ENCODE measurements around the gene SHF. TPM values are rescaled to one million over a fixed set of nuclear protein-coding genes. Genes with fewer than 3 reads are reported as not detected.

Gene SHF
- total and polyA plus RNA-seq, 2 donors (not counting 1 experiment from before 2014, with no cell fraction given) = 0.85 to 3.3 TPM

DNA sequence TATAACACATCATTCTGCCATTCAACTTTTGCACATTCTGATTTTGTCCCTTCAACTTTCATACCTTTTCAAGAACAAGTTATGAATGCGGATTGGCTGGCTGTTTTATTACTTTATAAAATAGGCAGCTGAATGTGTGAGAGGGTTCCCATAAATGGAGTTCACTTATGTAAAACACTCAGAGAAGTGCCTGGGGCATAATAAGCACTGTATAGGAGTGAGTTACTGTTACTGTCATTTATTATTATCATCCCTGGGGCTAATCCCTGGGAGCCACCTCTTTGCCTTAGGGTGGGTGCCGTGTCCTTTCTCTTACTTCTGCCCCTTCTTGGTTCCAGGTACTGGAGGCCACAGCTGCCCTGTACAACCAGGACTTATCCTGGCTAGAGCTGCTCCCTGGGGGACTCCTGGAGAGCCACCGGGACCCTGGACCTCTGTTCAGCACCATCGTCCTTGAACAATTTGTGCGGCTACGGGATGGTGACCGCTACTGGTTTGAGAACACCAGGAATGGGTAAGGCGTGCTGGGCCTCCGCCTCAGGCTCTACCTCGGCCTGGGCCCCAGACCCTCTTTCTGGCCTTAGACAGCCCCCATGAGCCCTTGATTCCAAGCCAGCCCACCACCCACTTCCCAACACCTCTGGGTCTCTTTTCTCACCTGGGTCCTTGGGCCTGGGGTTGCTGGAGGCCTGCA is 47.1 kb downstream of the SHF start:
- Histone ChIP-seq H3K4me3 (replicated peaks in 1 of 4; ENCODE audit: control extremely low read depth in 1 of 4, insufficient read depth in 1 of 4, low read depth in 3 of 4, low read length in 4 of 4) (no peak overlapping the region), H3K27ac (ENCODE audit: insufficient read depth, low read length) (no peak overlapping the region), H3K9ac (ENCODE audit: insufficient read depth, low read length) (no peak overlapping the region), H3K4me1 (ENCODE audit: control insufficient read depth, extremely low read depth, insufficient read depth, low read length) (no peaks in the 10 kb centered on the region), H4K20me1 (ENCODE audit: control insufficient read depth, extremely low read depth, insufficient read depth, low read length) (no peaks in the 10 kb centered on the region), H3K27me3 (ENCODE audit: control insufficient read depth, insufficient read depth, low read length) (peaks cover 6% of the 10 kb centered on the region), H3K4me2 (ENCODE audit: extremely low read depth, insufficient read depth, low read length) (no peak overlapping the region), H3K79me2 (ENCODE audit: control insufficient read depth, insufficient read depth, low read length) (no peaks in the 10 kb centered on the region), H3K36me3 (ENCODE audit: control insufficient read depth, insufficient read depth, low read length) (no peaks in the 10 kb centered on the region), H3K9me3 (ENCODE audit: control insufficient read depth, insufficient read depth, low read depth, low read length) (no peaks in the 10 kb centered on the region), H2AFZ (ENCODE audit: low read length) (no peak overlapping the region)
- DNase-seq (ENCODE audit: low read depth in 2 of 2) = no peak
- TF ChIP-seq EZH2 (IDR thresholded peaks at IDR 0.05; ENCODE audit: low read length, missing control alignments) = no peak

DNA sequence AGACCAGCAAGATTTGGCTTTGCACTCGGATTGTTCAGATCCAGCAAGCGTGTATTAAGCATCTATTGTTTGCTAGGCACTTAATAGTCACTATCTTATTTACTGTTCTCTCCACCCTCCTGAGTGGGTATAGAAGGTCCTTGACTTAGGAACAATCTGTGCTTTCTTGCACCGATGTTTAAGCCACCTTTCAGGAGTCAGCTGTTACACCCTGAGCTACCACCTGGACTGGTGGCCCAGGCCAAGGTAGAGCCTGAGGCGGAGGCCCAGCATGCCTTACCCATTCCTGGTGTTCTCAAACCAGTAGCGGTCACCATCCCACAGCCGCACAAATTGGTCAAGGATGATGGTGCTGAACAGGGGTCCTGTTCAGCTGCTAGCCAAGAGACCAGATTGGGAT is 48.0 kb downstream of the SHF start:
- Histone ChIP-seq H3K4me1 (ENCODE audit: control insufficient read depth, extremely low read depth, insufficient read depth, low read length) (no peaks in the 10 kb centered on the region), H3K79me2 (ENCODE audit: control insufficient read depth, insufficient read depth, low read length) (no peaks in the 10 kb centered on the region), H3K27ac (ENCODE audit: insufficient read depth, low read length) (no peak overlapping the region), H2AFZ (ENCODE audit: low read length) (no peak overlapping the region), H3K27me3 (ENCODE audit: control insufficient read depth, insufficient read depth, low read length) (peaks cover 12% of the 10 kb centered on the region), H3K36me3 (ENCODE audit: control insufficient read depth, insufficient read depth, low read length) (no peaks in the 10 kb centered on the region), H3K4me2 (ENCODE audit: extremely low read depth, insufficient read depth, low read length) (no peak overlapping the region), H3K9ac (ENCODE audit: insufficient read depth, low read length) (no peak overlapping the region), H3K4me3 (replicated peaks in 1 of 4; ENCODE audit: control extremely low read depth in 1 of 4, insufficient read depth in 1 of 4, low read depth in 3 of 4, low read length in 4 of 4) (no peak overlapping the region), H3K9me3 (ENCODE audit: control insufficient read depth, insufficient read depth, low read depth, low read length) (no peaks in the 10 kb centered on the region), H4K20me1 (ENCODE audit: control insufficient read depth, extremely low read depth, insufficient read depth, low read length) (no peaks in the 10 kb centered on the region)
- TF ChIP-seq, protein P1, sequence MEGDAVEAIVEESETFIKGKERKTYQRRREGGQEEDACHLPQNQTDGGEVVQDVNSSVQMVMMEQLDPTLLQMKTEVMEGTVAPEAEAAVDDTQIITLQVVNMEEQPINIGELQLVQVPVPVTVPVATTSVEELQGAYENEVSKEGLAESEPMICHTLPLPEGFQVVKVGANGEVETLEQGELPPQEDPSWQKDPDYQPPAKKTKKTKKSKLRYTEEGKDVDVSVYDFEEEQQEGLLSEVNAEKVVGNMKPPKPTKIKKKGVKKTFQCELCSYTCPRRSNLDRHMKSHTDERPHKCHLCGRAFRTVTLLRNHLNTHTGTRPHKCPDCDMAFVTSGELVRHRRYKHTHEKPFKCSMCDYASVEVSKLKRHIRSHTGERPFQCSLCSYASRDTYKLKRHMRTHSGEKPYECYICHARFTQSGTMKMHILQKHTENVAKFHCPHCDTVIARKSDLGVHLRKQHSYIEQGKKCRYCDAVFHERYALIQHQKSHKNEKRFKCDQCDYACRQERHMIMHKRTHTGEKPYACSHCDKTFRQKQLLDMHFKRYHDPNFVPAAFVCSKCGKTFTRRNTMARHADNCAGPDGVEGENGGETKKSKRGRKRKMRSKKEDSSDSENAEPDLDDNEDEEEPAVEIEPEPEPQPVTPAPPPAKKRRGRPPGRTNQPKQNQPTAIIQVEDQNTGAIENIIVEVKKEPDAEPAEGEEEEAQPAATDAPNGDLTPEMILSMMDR (conservative IDR thresholded peaks at IDR 0.05 in 1 of 2, IDR thresholded peaks at IDR 0.05 in 1 of 2; ENCODE audit: low read depth in 1 of 2, low read length in 2 of 2) = no peak
- no peak for TF ChIP-seq EZH2 (IDR thresholded peaks at IDR 0.05; ENCODE audit: low read length, missing control alignments)
- DNase-seq (ENCODE audit: low read depth in 2 of 2) = no peak

DNA sequence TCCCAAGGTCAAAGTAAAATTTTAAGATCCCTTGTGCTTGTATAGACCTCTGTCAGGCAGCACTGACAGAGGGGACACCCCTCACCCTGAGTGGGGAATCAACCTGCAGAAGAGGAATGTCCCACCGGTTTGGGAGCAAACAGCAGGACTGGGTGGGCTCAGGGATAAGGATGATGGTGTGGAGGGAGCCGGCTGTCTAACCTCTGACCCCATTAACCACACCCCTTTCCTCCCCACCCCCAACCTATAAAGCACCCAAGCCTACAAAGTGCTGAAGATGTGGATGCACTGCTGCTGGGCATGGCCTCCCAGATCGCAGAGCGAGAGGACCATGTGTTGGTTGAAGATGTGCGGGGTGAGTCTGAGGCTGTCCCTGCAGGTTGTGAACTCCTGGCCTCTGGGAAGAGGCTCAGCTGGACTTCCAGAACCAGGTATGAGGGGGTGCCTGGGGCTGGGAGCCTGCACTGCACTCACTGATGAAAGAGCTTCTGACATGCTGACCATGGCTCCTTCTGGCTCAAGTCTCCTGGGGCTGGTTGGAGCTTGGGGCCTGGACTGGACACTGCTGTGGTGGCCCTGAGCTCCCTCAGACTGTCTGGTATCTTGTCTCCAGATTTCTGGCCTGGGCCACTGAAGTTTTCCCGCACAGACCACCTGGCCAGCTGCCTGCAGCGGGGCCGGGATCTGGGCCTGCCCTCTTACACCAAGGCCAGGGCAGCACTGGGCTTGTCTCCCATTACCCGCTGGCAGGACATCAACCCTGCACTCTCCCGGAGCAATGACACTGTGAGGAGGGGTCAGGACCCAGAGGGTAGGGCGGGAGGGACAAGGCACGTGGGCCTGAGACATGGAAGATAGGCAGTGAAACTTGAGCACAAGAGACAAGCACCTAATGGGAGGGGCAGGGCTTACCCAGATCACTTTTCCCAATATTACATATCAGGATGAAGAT is 48.7 kb downstream of the SHF start:
- Histone ChIP-seq H3K27me3 (ENCODE audit: control insufficient read depth, insufficient read depth, low read length) (peaks cover 18% of the 10 kb centered on the region), H3K4me3 (replicated peaks in 1 of 4; ENCODE audit: control extremely low read depth in 1 of 4, insufficient read depth in 1 of 4, low read depth in 3 of 4, low read length in 4 of 4) (no peak overlapping the region), H2AFZ (ENCODE audit: low read length) (no peak overlapping the region), H3K79me2 (ENCODE audit: control insufficient read depth, insufficient read depth, low read length) (no peaks in the 10 kb centered on the region), H3K9me3 (ENCODE audit: control insufficient read depth, insufficient read depth, low read depth, low read length) (no peaks in the 10 kb centered on the region), H3K4me1 (ENCODE audit: control insufficient read depth, extremely low read depth, insufficient read depth, low read length) (no peaks in the 10 kb centered on the region), H3K27ac (ENCODE audit: insufficient read depth, low read length) (no peak overlapping the region), H3K9ac (ENCODE audit: insufficient read depth, low read length) (no peak overlapping the region), H4K20me1 (ENCODE audit: control insufficient read depth, extremely low read depth, insufficient read depth, low read length) (no peaks in the 10 kb centered on the region), H3K36me3 (ENCODE audit: control insufficient read depth, insufficient read depth, low read length) (no peaks in the 10 kb centered on the region), H3K4me2 (ENCODE audit: extremely low read depth, insufficient read depth, low read length) (no peak overlapping the region)
- no peak for DNase-seq (ENCODE audit: low read depth in 2 of 2)
- TF ChIP-seq, protein P1 (conservative IDR thresholded peaks at IDR 0.05 in 1 of 2, IDR thresholded peaks at IDR 0.05 in 1 of 2; ENCODE audit: low read depth in 1 of 2, low read length in 2 of 2) = no peak
- no peak for TF ChIP-seq EZH2 (IDR thresholded peaks at IDR 0.05; ENCODE audit: low read length, missing control alignments)
